ENCODE results near the gene PODXL2.
"Not testable (repeated sequence)": the region's sequence is repeated elsewhere in the genome, so short reads cannot be mapped to it uniquely, and the experiment has no call there.

PODXL2 gene

GRCh38 chr3:127690823-127691452, 62.0 kb downstream of the PODXL2 start:
- DNase-seq: peak; percentile 81

DNA sequence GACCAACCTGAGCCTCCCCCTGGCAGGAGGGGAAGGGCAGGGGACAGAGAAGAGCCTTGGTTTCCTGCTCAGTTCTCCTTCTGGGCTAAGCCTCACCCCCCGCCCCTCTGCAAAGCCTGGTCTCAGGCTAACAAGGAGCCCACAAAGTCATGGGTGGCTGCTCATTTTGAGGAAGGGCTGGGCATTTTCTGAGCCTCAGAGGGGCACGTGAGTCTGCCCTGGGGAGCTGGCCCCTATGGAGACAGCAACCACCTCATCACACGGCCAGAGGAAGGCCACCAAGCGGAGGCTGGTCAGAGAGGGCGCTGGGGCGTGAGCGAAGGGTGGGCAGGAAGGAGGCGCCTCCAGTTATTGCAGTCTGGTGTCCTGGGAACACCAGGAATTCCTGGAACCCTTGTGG, 62.5 kb downstream of the PODXL2 start:
- DNase-seq: no peak

DNA sequence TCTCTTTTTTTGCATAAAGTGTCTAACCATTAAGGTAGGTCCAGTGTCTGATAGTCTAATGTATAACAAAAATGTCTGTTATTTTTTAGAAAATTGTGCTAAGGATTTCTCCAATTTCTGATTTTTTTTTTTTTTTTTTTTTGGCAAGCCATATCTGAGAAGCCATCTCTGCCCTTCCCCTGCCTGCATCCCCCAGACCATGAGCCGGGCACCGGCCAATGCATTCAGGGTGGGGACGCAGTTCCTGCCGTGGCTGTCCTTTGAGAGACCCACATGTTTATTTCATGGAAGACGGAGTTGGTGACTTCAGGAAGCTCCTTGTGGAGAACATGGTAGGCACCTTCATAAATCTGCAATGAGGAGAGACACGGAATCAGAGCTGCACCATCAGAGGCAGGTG, 63.0 kb downstream of the PODXL2 start:
- DNase-seq: no peak

- DNase-seq: no peak
Measured at GRCh38 chr3:127692501-127693335, 63.7 kb downstream of the PODXL2 start.

DNA sequence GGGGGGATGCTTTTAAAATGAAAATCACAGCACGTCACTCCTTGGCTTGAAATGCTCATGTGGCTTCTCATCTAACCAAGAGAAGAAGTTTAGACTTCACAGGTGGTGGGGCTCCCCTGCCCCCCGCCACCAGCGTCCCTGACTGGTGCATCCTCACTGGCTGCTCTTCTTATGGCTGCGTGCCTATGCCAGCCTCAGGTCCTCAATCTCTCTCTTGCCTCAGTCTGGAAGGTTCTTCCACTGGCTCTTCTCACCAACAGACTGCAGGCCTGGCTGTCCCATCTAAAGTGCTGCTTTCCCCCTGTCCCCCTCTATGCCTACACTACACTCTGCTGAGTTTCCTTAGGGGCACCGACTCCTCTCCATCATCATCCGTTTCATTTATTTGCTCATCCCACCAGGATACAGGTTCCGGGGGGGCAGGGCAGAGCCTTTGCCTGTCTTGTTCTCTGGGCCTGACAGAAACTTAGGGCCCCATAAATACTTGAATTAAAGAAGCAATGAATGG, 64.4 kb downstream of the PODXL2 start:
- DNase-seq: no peak

DNA sequence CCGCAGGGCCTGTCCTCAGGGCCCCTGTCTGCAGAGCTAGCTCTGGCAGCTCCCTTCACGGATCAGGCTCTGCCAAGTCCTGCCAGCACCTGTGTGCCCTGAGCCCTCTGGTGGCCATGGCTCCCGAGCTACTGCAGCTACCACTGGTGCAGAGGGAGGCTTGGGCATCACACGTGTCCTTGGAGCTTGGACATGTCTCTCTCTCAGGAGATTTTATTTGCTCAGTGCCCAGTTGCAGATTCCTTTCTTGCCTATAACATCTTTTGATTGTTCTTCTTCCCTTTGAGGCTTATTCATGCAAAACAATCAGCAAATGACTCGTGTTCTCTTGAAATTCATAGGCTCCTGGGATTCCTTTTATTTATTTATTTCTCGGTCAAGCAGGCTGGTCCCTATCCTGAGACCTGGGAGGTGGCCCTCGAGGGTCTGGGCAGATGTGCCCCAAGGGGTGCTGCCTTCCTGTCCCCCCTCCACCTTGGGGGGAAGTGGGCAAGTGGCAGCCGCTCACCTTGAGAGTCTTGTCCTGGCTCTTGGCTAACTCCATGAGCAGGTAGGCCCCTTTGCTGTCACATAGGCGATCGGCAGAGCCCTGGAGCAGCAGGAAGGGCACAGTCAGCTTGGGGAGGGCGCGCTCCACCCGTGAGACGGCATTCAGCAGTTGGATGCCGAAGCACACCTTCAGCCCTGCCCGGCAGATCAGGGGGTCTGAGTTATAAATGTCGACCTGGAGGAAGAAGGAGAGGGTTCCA, 65.7 kb downstream of the PODXL2 start:
- DNase-seq: peak; percentile 42

DNA sequence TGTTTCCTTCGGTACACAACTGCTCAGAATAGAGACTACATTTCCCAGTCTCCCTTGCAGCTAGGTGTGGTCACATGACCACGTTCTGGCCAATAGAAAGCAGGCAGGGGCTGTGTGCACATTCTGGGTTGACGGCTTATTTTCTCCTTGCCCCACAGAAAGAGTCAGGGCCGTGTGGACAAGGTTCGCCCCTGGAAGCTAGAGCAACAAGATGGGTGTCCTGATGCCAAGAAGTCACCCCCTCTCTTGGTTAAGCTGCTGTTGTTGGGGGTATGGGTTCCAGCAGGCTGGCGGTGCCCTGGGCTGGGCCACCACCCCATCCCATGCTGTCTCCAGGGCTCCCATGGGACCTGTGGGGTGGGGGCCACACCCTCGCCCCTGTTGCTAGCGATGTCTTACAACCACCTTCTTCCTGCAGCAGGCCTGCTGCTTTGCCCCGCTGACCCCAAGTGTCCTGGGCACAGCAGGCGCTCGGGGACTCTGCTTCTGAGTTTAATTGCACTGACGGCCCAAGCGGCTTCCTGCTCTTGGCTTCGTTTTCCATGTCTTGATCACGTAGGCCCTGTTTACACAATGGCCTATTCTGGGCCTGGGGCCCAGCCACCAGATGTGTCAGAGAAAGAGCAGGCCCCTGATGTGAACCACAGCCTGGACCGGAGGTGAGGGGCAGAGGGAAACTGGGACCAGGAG, 68.7 kb downstream of the PODXL2 start:
- DNase-seq: peak; percentile 90

GRCh38 chr3:127698286-127698685, 69.3 kb downstream of the PODXL2 start:
- no peak for DNase-seq

DNA sequence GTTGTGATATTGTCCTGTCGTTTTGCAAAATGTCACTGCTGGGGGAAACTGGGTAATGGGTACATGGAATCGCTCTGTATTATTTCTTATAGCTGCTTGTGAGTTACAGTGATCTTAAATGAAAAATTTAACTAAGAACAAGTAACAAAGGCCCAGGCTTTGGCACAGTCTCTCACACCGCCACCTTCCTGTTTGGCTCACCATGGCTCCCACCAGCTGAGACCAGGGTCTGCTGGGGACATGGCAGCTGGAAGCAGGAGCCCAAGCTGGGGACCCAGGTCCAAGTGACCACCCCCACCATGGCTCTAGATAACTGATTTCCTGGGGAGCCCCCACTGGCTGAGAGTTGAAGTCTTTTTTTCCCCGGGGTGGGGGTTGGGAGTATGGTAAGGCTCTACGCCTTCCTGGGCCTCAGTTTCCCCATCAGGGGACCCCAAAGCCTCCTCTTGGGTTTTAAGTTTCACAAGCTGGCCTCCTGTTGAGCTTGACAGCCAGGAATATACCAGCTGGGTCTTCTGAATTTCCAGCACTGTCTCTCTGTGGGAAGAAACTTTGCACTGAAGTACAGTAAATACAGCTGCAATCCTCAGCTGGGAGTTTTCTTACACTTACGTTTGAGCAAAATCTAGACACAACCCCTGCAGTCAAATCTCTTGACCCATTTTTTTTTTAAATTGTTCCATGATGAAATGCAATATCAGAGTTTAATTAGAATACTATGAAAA, 69.9 kb downstream of the PODXL2 start:
- no peak for DNase-seq

DNA sequence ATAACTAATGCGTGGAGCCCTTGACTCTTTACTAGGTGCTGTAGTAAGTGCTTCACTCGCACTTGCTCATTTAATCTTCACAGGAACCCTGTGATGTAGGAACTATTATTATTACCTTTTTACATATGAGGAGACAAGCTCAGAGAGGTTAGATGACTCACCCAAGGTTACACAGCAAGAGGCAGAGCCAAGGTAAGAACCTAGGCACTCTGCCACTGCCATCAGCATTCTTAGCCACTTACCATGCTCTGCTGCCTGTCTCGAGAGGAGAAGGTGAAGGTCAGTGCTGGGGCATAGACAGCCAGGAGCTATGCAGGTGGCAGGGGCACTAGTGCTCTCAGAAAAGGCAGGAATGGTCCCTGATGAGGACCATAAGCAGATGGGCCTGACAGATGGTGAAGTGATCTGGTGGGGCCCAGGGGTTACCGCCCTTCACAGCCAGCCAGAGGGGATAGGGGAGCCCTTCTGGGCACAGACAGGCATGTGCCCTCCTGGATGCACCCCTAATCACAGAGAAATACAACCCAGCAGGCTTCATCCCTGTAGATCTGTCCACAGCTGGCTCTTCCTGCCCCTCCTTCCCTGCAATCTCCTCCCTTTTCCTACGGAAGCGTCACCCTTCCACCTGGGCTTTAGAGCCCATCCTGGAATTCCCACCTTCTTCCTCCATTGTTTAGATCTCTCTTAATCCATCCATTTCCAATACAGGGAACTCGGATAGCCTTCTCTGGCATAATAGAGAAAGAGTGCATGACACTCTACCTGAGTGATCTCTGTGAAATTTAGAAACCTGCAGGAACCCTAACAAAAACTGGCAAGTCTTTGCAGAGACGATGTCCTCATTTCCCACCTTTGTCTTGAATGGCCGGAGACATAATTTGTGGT, 70.7 kb downstream of the PODXL2 start:
- no peak for DNase-seq

- DNase-seq: no peak
Measured at GRCh38 chr3:127700406-127700805, 71.4 kb downstream of the PODXL2 start.

DNA sequence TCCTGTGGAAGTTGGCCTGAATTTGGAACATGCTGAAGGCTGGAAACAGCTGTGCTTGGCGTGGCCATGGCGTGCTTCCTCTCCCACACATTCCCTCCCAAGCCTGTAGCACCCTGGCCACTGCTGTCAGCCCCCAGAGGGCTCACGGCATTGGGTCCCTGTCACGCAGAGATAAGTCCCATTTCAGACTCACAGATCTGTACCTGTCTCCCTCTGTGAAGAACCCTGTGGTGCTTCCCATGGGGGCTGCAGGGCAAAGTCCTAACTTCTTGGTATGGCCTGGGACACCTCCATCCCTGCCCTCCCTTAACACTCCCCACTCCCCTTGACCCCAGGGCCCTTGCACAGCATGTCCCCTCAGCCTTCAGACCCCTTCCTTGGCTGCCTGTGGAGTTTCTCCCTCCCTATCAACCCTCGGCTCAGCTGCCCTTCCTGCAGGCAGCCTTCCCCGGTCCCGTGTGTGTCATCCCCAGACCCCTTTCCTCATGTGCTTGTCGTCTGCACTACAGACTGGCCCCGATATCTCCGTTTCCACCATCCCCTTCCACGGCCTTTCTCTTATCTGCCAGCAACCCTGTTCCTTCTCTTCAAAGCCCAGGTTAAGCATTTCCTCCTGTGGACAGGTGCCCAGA, 72.4 kb downstream of the PODXL2 start:
- no peak for DNase-seq

- no peak for DNase-seq
Measured at GRCh38 chr3:127702151-127702578, 73.2 kb downstream of the PODXL2 start.

DNA sequence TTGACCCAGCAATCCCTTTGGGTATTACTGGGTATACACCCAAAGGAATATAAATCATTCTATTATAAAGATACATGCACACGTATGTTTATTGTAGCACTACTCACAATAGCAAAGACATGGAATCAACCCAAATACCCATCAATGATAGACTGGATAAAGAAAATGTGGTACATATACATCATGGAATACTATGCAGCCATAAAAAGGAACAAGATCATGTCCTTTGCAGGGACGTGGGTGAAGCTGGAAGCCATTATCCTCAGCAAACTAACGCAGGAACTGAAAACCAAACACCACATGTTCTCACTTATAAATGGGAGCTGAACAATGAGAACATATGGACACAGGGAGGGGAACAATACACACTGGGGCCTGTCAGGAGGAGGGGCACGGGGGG, 75.9 kb downstream of the PODXL2 start:
- not testable (repeated sequence) for DNase-seq

- DNase-seq: peak; percentile 57
Measured at GRCh38 chr3:127706312-127706711, 77.3 kb downstream of the PODXL2 start.

DNA sequence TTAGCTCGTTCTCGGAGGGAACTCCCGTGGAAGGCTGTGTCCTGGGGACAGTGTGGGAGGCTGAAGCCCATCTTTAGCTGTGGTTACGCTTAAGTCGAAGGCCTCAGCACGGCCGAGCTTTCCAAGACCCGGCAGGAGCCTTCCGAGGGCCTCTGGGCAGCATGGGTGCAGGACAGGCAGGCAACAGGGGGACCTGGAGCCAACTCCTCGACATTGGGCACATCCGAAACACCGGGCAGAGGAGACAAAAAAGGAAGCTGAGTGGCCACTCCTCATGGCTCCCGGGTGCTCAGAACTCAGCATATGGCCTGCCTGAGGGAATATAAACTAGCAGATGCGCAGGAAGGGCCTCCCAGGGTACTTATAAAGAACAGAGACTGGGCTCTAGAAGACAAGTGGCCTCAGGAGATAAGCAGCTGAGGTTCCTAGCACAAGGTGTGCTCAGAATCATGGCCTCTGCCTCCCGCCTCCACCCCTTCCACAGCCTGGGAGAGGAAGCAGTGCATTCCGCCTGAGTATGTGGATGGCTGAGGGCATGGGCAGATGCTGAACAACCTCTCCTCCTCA, 77.9 kb downstream of the PODXL2 start:
- no peak for DNase-seq

DNA sequence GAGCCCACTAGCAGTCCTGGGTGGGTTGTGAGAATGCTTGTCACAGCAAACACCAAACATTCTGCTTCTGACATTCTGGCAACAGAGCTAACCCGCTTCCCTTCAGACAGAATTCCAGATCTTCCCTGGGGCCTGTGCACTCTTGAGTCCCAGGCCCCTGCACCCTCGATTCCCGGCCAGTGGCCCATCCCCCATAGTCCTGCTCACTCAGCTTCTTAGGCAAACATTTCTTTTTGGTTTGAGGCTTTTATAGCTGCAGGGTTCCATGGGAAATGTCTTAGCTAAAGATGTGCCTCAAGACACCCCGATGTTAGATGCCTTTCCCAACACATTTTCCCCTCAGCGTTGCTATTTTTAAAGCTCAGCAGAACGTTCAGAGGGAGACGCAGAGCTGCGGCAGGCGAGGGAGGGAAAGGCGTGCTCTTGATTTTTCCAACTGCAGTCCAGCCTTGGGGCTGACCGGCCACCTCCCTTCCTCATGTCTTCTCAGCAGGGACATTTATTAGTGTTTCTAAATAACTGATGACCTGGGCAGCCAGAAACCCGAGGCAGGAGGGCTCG, 78.9 kb downstream of the PODXL2 start:
- DNase-seq: peak; percentile 47

GRCh38 chr3:127708837-127709236, 79.9 kb downstream of the PODXL2 start:
- no peak for DNase-seq

GRCh38 chr3:127709320-127710060, 80.5 kb downstream of the PODXL2 start:
- no peak for DNase-seq

All from fibroblast of skin of back (primary cell).